Spinal cord (tissue), 10 donors: ENCODE measurements around the gene GPX5. TPM values are rescaled to one million over a fixed set of nuclear protein-coding genes. Genes with fewer than 3 reads are reported as not detected.
"Not testable (repeated sequence)": the region's sequence is repeated elsewhere in the genome, so short reads cannot be mapped to it uniquely, and the experiment has no call there.

ENCODE experiments used
- DNase-seq, 6 donors: peaks; one replicate each; pipeline versions ENCODE4 v3.0.0 to v3.0.0-alpha.2; 2013 to 2015; ENCODE audit warnings: low spot score in 6 of 6, low read depth in 4 of 6
- H3K27ac ChIP-seq: one replicate; pipeline ENCODE4 v1.5.1; 2013; ENCODE audit warnings: low read depth, low read length, control low read depth
- H3K27me3 ChIP-seq: one replicate; pipeline ENCODE4 v1.6.1; 2013; ENCODE audit warnings: low read length; ENCODE audit not compliant: control insufficient read depth, insufficient read depth
- H3K36me3 ChIP-seq: one replicate; pipeline ENCODE4 v1.6.1; 2013; ENCODE audit warnings: low read length; ENCODE audit not compliant: control insufficient read depth, insufficient read depth
- H3K4me1 ChIP-seq: one replicate; pipeline ENCODE4 v1.6.1; 2013; ENCODE audit warnings: low read length; ENCODE audit not compliant: control insufficient read depth, insufficient read depth
- H3K4me3 ChIP-seq: one replicate; pipeline ENCODE4 v1.5.1; 2013; ENCODE audit warnings: low read depth, low read length, control low read depth
- H3K9me3 ChIP-seq: one replicate; pipeline ENCODE4 v1.6.1; 2013; ENCODE audit warnings: low read length; ENCODE audit not compliant: control insufficient read depth, insufficient read depth
- WGBS: methylation state at CpG from one replicate; pipeline ENCODE4 v1.1.5; 2013; ENCODE audit warnings: missing lambda C conversion rate; ENCODE audit not compliant: insufficient coverage; 5-methylcytosine and 5-hydroxymethylcytosine counted together
- polyA plus RNA-seq, 2 donors: library from polyadenylated mRNA; unstranded; fragments of 120-200 nt; gene quantifications; one replicate each; pipeline ENCODE4 v1.2.1, GENCODE V29; 2013; ENCODE audit not compliant: insufficient read length in 2 of 2
- total RNA-seq, 2 donors: library from RNA; depleted of rRNA in 1 of 2; stranded (reverse); fragments of 120-200 nt in 1 of 2; fragments of >200 nt in 1 of 2; gene quantifications; one replicate each; pipeline versions ENCODE4 v1.2.3 to v1.2.4, GENCODE V29; 2013 to 2014
- donor health status: healthy.

The GPX5 gene
- total and polyA plus RNA-seq, 4 donors: not detected

- Histone ChIP-seq H3K36me3 (no peaks in the 10 kb centered on the region), H3K27ac (peak overlapping the region; percentile 82), H3K4me1 (peaks cover 11% of the 10 kb centered on the region), H3K27me3 (peaks cover 32% of the 10 kb centered on the region), H3K4me3 (peak overlapping the region; percentile 62), H3K9me3 (no peaks in the 10 kb centered on the region)
- DNase-seq: peak in 1 of 6 donors; percentile 19
- WGBS: 15% methylated on average over 11 of the region's 23 CpGs
Measured at GRCh38 chr6:28490205-28490890, 35.3 kb upstream of the GPX5 start.

GRCh38 chr6:28491984-28492317 lies 33.7 kb upstream of the GPX5 start:
- no peak for DNase-seq
- Histone ChIP-seq H3K27ac (no peak overlapping the region), H3K36me3 (no peaks in the 10 kb centered on the region), H3K4me3 (no peak overlapping the region), H3K9me3 (no peaks in the 10 kb centered on the region), H3K27me3 (peaks cover 26% of the 10 kb centered on the region), H3K4me1 (peaks cover 11% of the 10 kb centered on the region)
- no CpG with 5 or more reads among the region's 3 CpGs for WGBS

GRCh38 chr6:28496099-28496779 lies 29.4 kb upstream of the GPX5 start:
- Histone ChIP-seq H3K4me3 (no peak overlapping the region), H3K27ac (no peak overlapping the region), H3K36me3 (no peaks in the 10 kb centered on the region), H3K27me3 (peaks cover 12% of the 10 kb centered on the region), H3K9me3 (no peaks in the 10 kb centered on the region), H3K4me1 (no peaks in the 10 kb centered on the region)
- peak in 2 of 6 donors; percentile 37 to 75 for DNase-seq
- WGBS: no CpG with 5 or more reads among the region's 2 CpGs

GRCh38 chr6:28497306-28497705 lies 28.4 kb upstream of the GPX5 start:
- no peaks in the 10 kb centered on the region for H3K4me1 ChIP-seq
- H3K27ac ChIP-seq: no peak overlapping the region
- DNase-seq: no peak
- no CpG with 5 or more reads among the region's 1 CpG for WGBS
- no peak overlapping the region for H3K4me3 ChIP-seq
- H3K9me3 ChIP-seq: no peaks in the 10 kb centered on the region
- H3K36me3 ChIP-seq: no peaks in the 10 kb centered on the region
- H3K27me3 ChIP-seq: peaks cover 2% of the 10 kb centered on the region

- Histone ChIP-seq H3K4me1 (no peaks in the 10 kb centered on the region), H3K9me3 (no peaks in the 10 kb centered on the region), H3K27me3 (peaks cover 2% of the 10 kb centered on the region), H3K36me3 (no peaks in the 10 kb centered on the region), H3K4me3 (no peak overlapping the region), H3K27ac (no peak overlapping the region)
- WGBS: no CpG with 5 or more reads among the region's 3 CpGs
- DNase-seq: no peak
Measured at GRCh38 chr6:28497893-28498292, 27.8 kb upstream of the GPX5 start.

GRCh38 chr6:28501259-28501658 lies 24.4 kb upstream of the GPX5 start:
- H3K4me1 ChIP-seq: no peaks in the 10 kb centered on the region
- WGBS: 86% methylated on average over 4 of the region's 6 CpGs
- H3K4me3 ChIP-seq: no peak overlapping the region
- no peaks in the 10 kb centered on the region for H3K36me3 ChIP-seq
- no peak overlapping the region for H3K27ac ChIP-seq
- H3K9me3 ChIP-seq: no peaks in the 10 kb centered on the region
- peaks cover 2% of the 10 kb centered on the region for H3K27me3 ChIP-seq
- no peak for DNase-seq

- not testable (repeated sequence) for H3K9me3 ChIP-seq, H3K4me3 ChIP-seq, H3K4me1 ChIP-seq, H3K27me3 ChIP-seq, H3K36me3 ChIP-seq, DNase-seq, H3K27ac ChIP-seq
- WGBS: 97% methylated on average over 28 of the region's 35 CpGs
Measured at GRCh38 chr6:28502136-28502535, 23.5 kb upstream of the GPX5 start.

- not testable (repeated sequence) for H3K4me3 ChIP-seq, H3K9me3 ChIP-seq, H3K36me3 ChIP-seq, DNase-seq, H3K4me1 ChIP-seq, H3K27me3 ChIP-seq, H3K27ac ChIP-seq
- 91% methylated on average over 4 of the region's 7 CpGs for WGBS
Measured at GRCh38 chr6:28502709-28503305, 22.9 kb upstream of the GPX5 start.

GRCh38 chr6:28505733-28506132 lies 19.9 kb upstream of the GPX5 start:
- no peaks in the 10 kb centered on the region for H3K36me3 ChIP-seq
- no peak overlapping the region for H3K27ac ChIP-seq
- no peaks in the 10 kb centered on the region for H3K27me3 ChIP-seq
- H3K9me3 ChIP-seq: no peaks in the 10 kb centered on the region
- H3K4me1 ChIP-seq: no peaks in the 10 kb centered on the region
- no CpG with 5 or more reads among the region's 1 CpG for WGBS
- no peak for DNase-seq
- no peak overlapping the region for H3K4me3 ChIP-seq
